ACC112 (cell line): ENCODE measurements around the gene SIL1.

ENCODE experiments used
- H2AFZ ChIP-seq: fragments of 200-600 bp; sonication (generic); one replicate; pipeline ENCODE4 v1.6.0; 2017; ENCODE audit warnings: antibody characterized with exemption, low read length; ENCODE audit not compliant: unreplicated experiment
- H3K27ac ChIP-seq: fragments of 200-600 bp; sonication (generic); 2 replicates; pipeline ENCODE4 v1.5.1; 2014; ENCODE audit warnings: low read depth, mild to moderate bottlenecking, antibody characterized with exemption, low read length, moderate library complexity
- H3K27me3 ChIP-seq: fragments of 200-600 bp; sonication (generic); 2 replicates; pipeline ENCODE4 v1.6.1; 2014; ENCODE audit warnings: mild to moderate bottlenecking, antibody characterized with exemption, low read length, moderate library complexity, mixed read lengths; ENCODE audit not compliant: insufficient read depth
- H3K36me3 ChIP-seq: fragments of 200-600 bp; sonication (generic); 2 replicates; pipeline ENCODE4 v1.6.1; 2016; ENCODE audit warnings: mild to moderate bottlenecking, antibody characterized with exemption, low read length, moderate library complexity, mixed read lengths; ENCODE audit not compliant: insufficient read depth
- H3K4me1 ChIP-seq: fragments of 200-600 bp; sonication (generic); one replicate; pipeline ENCODE4 v1.6.1; 2016; ENCODE audit warnings: low read length, mixed read lengths; ENCODE audit not compliant: insufficient read depth, unreplicated experiment, control insufficient read depth
- H3K4me3 ChIP-seq: fragments of 200-600 bp; sonication (generic); 2 replicates; pipeline ENCODE4 v1.5.1; 2014; ENCODE audit warnings: mild to moderate bottlenecking, low read depth, low read length
- H3K79me2 ChIP-seq: fragments of 200-600 bp; sonication (generic); one replicate; pipeline ENCODE4 v1.6.0; 2016; ENCODE audit warnings: low read length; ENCODE audit not compliant: control insufficient read depth, unreplicated experiment, insufficient read depth

SIL1 gene

GRCh38 chr5:138960145-138960692, 237.9 kb downstream of the SIL1 start:
- Histone ChIP-seq H3K27ac (no peak overlapping the region), H3K79me2 (no peaks in the 10 kb centered on the region), H3K4me1 (no peaks in the 10 kb centered on the region), H2AFZ (no peak overlapping the region), H3K27me3 (no peaks in the 10 kb centered on the region), H3K4me3 (no peak overlapping the region), H3K36me3 (no peaks in the 10 kb centered on the region)

- H3K27ac ChIP-seq, result no peak overlapping the region
- no peaks in the 10 kb centered on the region for H3K79me2 ChIP-seq
- no peak overlapping the region for H2AFZ ChIP-seq
- H3K27me3 ChIP-seq, result no peaks in the 10 kb centered on the region
- H3K4me1 ChIP-seq, result peaks cover 11% of the 10 kb centered on the region
- H3K36me3 ChIP-seq, result no peaks in the 10 kb centered on the region
- H3K4me3 ChIP-seq, result no peak overlapping the region
These were observed 241.4 kb downstream of the SIL1 start for GRCh38 chr5:138956801-138957200.

GRCh38 chr5:138955671-138956295, 242.4 kb downstream of the SIL1 start:
- peaks cover 11% of the 10 kb centered on the region for H3K4me1 ChIP-seq
- H3K4me3 ChIP-seq, result no peak overlapping the region
- no peak overlapping the region for H2AFZ ChIP-seq
- H3K79me2 ChIP-seq, result no peaks in the 10 kb centered on the region
- H3K27me3 ChIP-seq, result no peaks in the 10 kb centered on the region
- no peak overlapping the region for H3K27ac ChIP-seq
- H3K36me3 ChIP-seq, result no peaks in the 10 kb centered on the region

GRCh38 chr5:138955013-138955660, 243.0 kb downstream of the SIL1 start:
- Histone ChIP-seq H3K27ac (no peak overlapping the region), H3K4me1 (peaks cover 11% of the 10 kb centered on the region), H3K36me3 (no peaks in the 10 kb centered on the region)

GRCh38 chr5:138954257-138955012, 243.7 kb downstream of the SIL1 start:
- H3K4me1 ChIP-seq, result peaks cover 11% of the 10 kb centered on the region
- H2AFZ ChIP-seq, result no peak overlapping the region
- H3K27ac ChIP-seq, result no peak overlapping the region
- no peaks in the 10 kb centered on the region for H3K27me3 ChIP-seq
- H3K4me3 ChIP-seq, result no peak overlapping the region
- no peaks in the 10 kb centered on the region for H3K79me2 ChIP-seq
- no peaks in the 10 kb centered on the region for H3K36me3 ChIP-seq

More at GRCh38 chr5:138955013-138955660, 243.0 kb downstream of the SIL1 start:
- H3K4me3 ChIP-seq, result no peak overlapping the region
- no peaks in the 10 kb centered on the region for H3K27me3 ChIP-seq
- no peaks in the 10 kb centered on the region for H3K79me2 ChIP-seq
- H2AFZ ChIP-seq, result no peak overlapping the region

- Histone ChIP-seq H3K36me3 (no peaks in the 10 kb centered on the region), H2AFZ (no peak overlapping the region), H3K27me3 (no peaks in the 10 kb centered on the region), H3K79me2 (no peaks in the 10 kb centered on the region), H3K4me3 (no peak overlapping the region), H3K4me1 (peaks cover 11% of the 10 kb centered on the region), H3K27ac (no peak overlapping the region)
These were observed 244.5 kb downstream of the SIL1 start for GRCh38 chr5:138953387-138954256.

- no peaks in the 10 kb centered on the region for H3K36me3 ChIP-seq
- H3K27me3 ChIP-seq, result no peaks in the 10 kb centered on the region
- no peaks in the 10 kb centered on the region for H3K79me2 ChIP-seq
- H3K27ac ChIP-seq, result no peak overlapping the region
- H3K4me3 ChIP-seq, result no peak overlapping the region
- H2AFZ ChIP-seq, result no peak overlapping the region
- peaks cover 11% of the 10 kb centered on the region for H3K4me1 ChIP-seq
These were observed 245.2 kb downstream of the SIL1 start for GRCh38 chr5:138952962-138953361.

GRCh38 chr5:138951986-138952735, 246.0 kb downstream of the SIL1 start:
- peaks cover 11% of the 10 kb centered on the region for H3K4me1 ChIP-seq
- no peak overlapping the region for H3K4me3 ChIP-seq
- H3K27ac ChIP-seq, result no peak overlapping the region

GRCh38 chr5:138951091-138951985, 246.8 kb downstream of the SIL1 start:
- H3K27ac ChIP-seq, result no peak overlapping the region
- H3K79me2 ChIP-seq, result no peaks in the 10 kb centered on the region
- no peak overlapping the region for H2AFZ ChIP-seq
- no peak overlapping the region for H3K4me3 ChIP-seq
- no peaks in the 10 kb centered on the region for H3K27me3 ChIP-seq
- no peaks in the 10 kb centered on the region for H3K36me3 ChIP-seq
- peaks cover 11% of the 10 kb centered on the region for H3K4me1 ChIP-seq

More at GRCh38 chr5:138951986-138952735, 246.0 kb downstream of the SIL1 start:
- no peak overlapping the region for H2AFZ ChIP-seq
- H3K79me2 ChIP-seq, result no peaks in the 10 kb centered on the region
- H3K27me3 ChIP-seq, result no peaks in the 10 kb centered on the region
- no peaks in the 10 kb centered on the region for H3K36me3 ChIP-seq
